GM23338 (cell line): ENCODE measurements around the gene DNAJC1. TPM values are rescaled to one million over a fixed set of nuclear protein-coding genes. Genes with fewer than 3 reads are reported as not detected.

Source experiments
- ATAC-seq: fragments of 200-7000 bp; cut with Tn5 transposase; 3 replicates; pipeline ENCODE4 v1.9.1; 2020
- DNase-seq: peaks from one replicate; pipeline ENCODE4 v3.0.0-alpha.2; 2015; ENCODE audit warnings: low spot score
- H2AFZ ChIP-seq: fragments of 200-600 bp; sonication (generic); 2 replicates; pipeline ENCODE4 v1.8.0; 2016; ENCODE audit warnings: antibody characterized with exemption, mild to moderate bottlenecking, moderate library complexity
- H3F3A ChIP-seq: fragments of 200-600 bp; sonication (generic); replicated peaks from 2 replicates; pipeline ENCODE4 v1.8.0; 2017; ENCODE audit warnings: antibody characterized with exemption, mixed run types, low read depth
- H3K27ac ChIP-seq: fragments of 200-600 bp; sonication (generic); 2 replicates; pipeline ENCODE4 v1.6.1; 2016; ENCODE audit warnings: low read depth
- H3K27me3 ChIP-seq: fragments of 200-600 bp; sonication (generic); 2 replicates; pipeline ENCODE4 v1.8.0; 2016; ENCODE audit warnings: mild to moderate bottlenecking, mixed run types, moderate library complexity; ENCODE audit not compliant: insufficient read depth
- H3K36me3 ChIP-seq: fragments of 200-600 bp; sonication (generic); 2 replicates; pipeline ENCODE4 v1.8.0; 2016; ENCODE audit warnings: mild to moderate bottlenecking; ENCODE audit not compliant: insufficient read depth
- H3K4me1 ChIP-seq: fragments of 200-600 bp; sonication (generic); 2 replicates; pipeline ENCODE4 v1.8.0; 2016; ENCODE audit warnings: mild to moderate bottlenecking, moderate library complexity; ENCODE audit not compliant: insufficient read depth
- H3K4me2 ChIP-seq: fragments of 200-600 bp; sonication (generic); 2 replicates; pipeline ENCODE4 v1.7.1; 2017; ENCODE audit warnings: mixed run types
- H3K4me3 ChIP-seq: fragments of 200-600 bp; sonication (generic); 2 replicates; pipeline ENCODE4 v1.6.1; 2016; ENCODE audit warnings: mixed run types
- H3K79me2 ChIP-seq: fragments of 200-600 bp; sonication (generic); replicated peaks from 2 replicates; pipeline ENCODE4 v1.8.0; 2017; ENCODE audit warnings: mild to moderate bottlenecking; ENCODE audit not compliant: insufficient read depth
- H3K9me2 ChIP-seq: fragments of 200-600 bp; sonication (generic); 2 replicates; pipeline ENCODE4 v1.8.0; 2017; ENCODE audit not compliant: insufficient read depth
- H4K20me1 ChIP-seq: fragments of 200-600 bp; sonication (generic); replicated peaks from 2 replicates; pipeline ENCODE4 v1.8.0; 2017; ENCODE audit warnings: mild to moderate bottlenecking; ENCODE audit not compliant: insufficient read depth
- H3K27ac Mint-ChIP-seq: 2 replicates; pipeline ENCODE4 v1.8.0; 2020; ENCODE audit warnings: inconsistent platforms, mild to moderate bottlenecking, moderate library complexity, mixed read lengths
- H3K27me3 Mint-ChIP-seq: 3 replicates; pipeline ENCODE4 v1.8.0; 2022; ENCODE audit warnings: low read depth, mild to moderate bottlenecking, moderate library complexity, mixed read lengths, inconsistent platforms; ENCODE audit not compliant: insufficient read depth, poor library complexity
- H3K36me3 Mint-ChIP-seq: 3 replicates; pipeline ENCODE4 v1.8.0; 2021; ENCODE audit warnings: low read depth, mild to moderate bottlenecking, inconsistent platforms, moderate library complexity, mixed read lengths
- H3K4me1 Mint-ChIP-seq: 3 replicates; pipeline ENCODE4 v1.8.0; 2020; ENCODE audit warnings: mild to moderate bottlenecking, inconsistent platforms, mixed read lengths
- H3K4me3 Mint-ChIP-seq: 3 replicates; pipeline ENCODE4 v1.8.0; 2021; ENCODE audit warnings: moderate library complexity, mild to moderate bottlenecking, inconsistent platforms, mixed read lengths
- H3K9me3 Mint-ChIP-seq: 3 replicates; pipeline ENCODE4 v1.8.0; 2020; ENCODE audit warnings: moderate library complexity, mild to moderate bottlenecking, inconsistent platforms, mixed read lengths
- CTCF ChIP-seq, 2 experiments: fragments of 200-600 bp in 1 of 2; sonication (generic) in 1 of 2; conservative IDR thresholded peaks; 2 replicates each; pipeline versions ENCODE4 v1.5.1 to v1.6.1; 2016 to 2017; ENCODE audit warnings: antibody characterized with exemption in 2 of 2, low read depth in 2 of 2, mild to moderate bottlenecking in 2 of 2, moderate library complexity in 1 of 2
- ETS1 ChIP-seq: IDR thresholded peaks from 2 replicates; pipeline ENCODE4 v1.6.1; 2016; ENCODE audit warnings: antibody characterized with exemption
- EZH2 ChIP-seq: fragments of 200-600 bp; sonication (generic); IDR thresholded peaks from one replicate; pipeline ENCODE4 v1.8.0; 2017; ENCODE audit warnings: antibody characterized with exemption, mild to moderate bottlenecking, low read depth; ENCODE audit not compliant: unreplicated experiment
- EZH2phosphoT487 ChIP-seq: fragments of 200-600 bp; sonication (generic); IDR thresholded peaks from one replicate; pipeline ENCODE4 v1.8.1; 2018; ENCODE audit warnings: antibody characterized with exemption; ENCODE audit not compliant: unreplicated experiment
- POLR2AphosphoS5 ChIP-seq: IDR thresholded peaks from 2 replicates; pipeline ENCODE4 v1.6.1; 2016; ENCODE audit warnings: antibody characterized with exemption, low read depth
- REST ChIP-seq: IDR thresholded peaks from one replicate; pipeline ENCODE4 v1.6.1; 2018; ENCODE audit warnings: antibody characterized with exemption; ENCODE audit not compliant: unreplicated experiment
- STAT1 ChIP-seq: IDR thresholded peaks from one replicate; pipeline ENCODE4 v1.6.1; 2016; ENCODE audit warnings: antibody characterized with exemption; ENCODE audit not compliant: unreplicated experiment
- ZNF114 ChIP-seq: fragments of 250-450 bp; sonication (Bioruptor Pico); IDR thresholded peaks from 2 replicates; pipeline ENCODE4 v1.5.0; 2020; ENCODE audit warnings: mild to moderate bottlenecking, moderate library complexity
- polyA plus RNA-seq: library from polyadenylated mRNA; unstranded; fragments of >200 nt; fragmentation: Nextera tagmentation; extraction: Ambion mirVana; gene quantifications from 2 replicates; pipeline ENCODE4 v1.2.1, GENCODE V29; 2016
- total RNA-seq: library from RNA; depleted of rRNA; stranded (reverse); fragments of >200 nt; shearing (Covaris generic); gene quantifications from 2 replicates; pipeline ENCODE4 v1.2.3, GENCODE V29; 2014

Gene DNAJC1
- total and polyA plus RNA-seq, 2 experiments from 2014 or later = 38.6 to 45.3 TPM

- no peak for TF ChIP-seq CTCF (conservative IDR thresholded peaks at IDR 0.05; ENCODE audit: low read depth in 2 of 2)
- TF ChIP-seq STAT1 = no peak
- TF ChIP-seq EZH2phosphoT487 = no peak
- TF ChIP-seq REST = no peak
- TF ChIP-seq POLR2AphosphoS5 = no peak
- no peak for TF ChIP-seq ETS1
- no peak for TF ChIP-seq ZNF114 (CRISPR knock-in tag)
- no peak for TF ChIP-seq EZH2
These were observed 92.7 kb downstream of the DNAJC1 start (continued) for GRCh38 chr10:21910798-21911197.

GRCh38 chr10:21907436-21907835 lies 96.1 kb downstream of the DNAJC1 start:
- H3K9me3 Mint-ChIP-seq = no peaks in the 10 kb centered on the region
- peaks cover 3% of the 10 kb centered on the region for H3K27me3 Mint-ChIP-seq
- Histone ChIP-seq H3K27ac (no peak overlapping the region), H2AFZ (no peak overlapping the region), H3K79me2 (no peaks in the 10 kb centered on the region), H3K36me3 (no peaks in the 10 kb centered on the region), H4K20me1 (no peaks in the 10 kb centered on the region), H3K27me3 (no peaks in the 10 kb centered on the region), H3K4me2 (no peak overlapping the region), H3F3A (no peaks in the 10 kb centered on the region), H3K9me2 (no peaks in the 10 kb centered on the region), H3K4me1 (0 out of 2 replicates have a peak, but pooled peaks cover 8% of the 10 kb centered on the region), H3K4me3 (no peak overlapping the region)
- DNase-seq (no peak), ATAC-seq (no peak)
- peaks cover 12% of the 10 kb centered on the region for H3K4me1 Mint-ChIP-seq
- no peak overlapping the region for H3K4me3 Mint-ChIP-seq
- no peaks in the 10 kb centered on the region for H3K36me3 Mint-ChIP-seq
- H3K27ac Mint-ChIP-seq = no peak overlapping the region
- TF ChIP-seq POLR2AphosphoS5 = no peak
